Activated naive CD4-positive, alpha-beta T cell (primary cell): ENCODE results near the gene BBOX1.
"Not testable (repeated sequence)": the region's sequence is repeated elsewhere in the genome, so short reads cannot be mapped to it uniquely, and the experiment has no call there.

Experiments
- DNase-seq, 4 experiments: peaks; one replicate each; lab custom pipeline; 2025; lab: John Stamatoyannopoulos, UW

Gene BBOX1

GRCh38 chr11:27083782-27084181, 43.2 kb downstream of the BBOX1 start:
- DNase-seq, result no peak

- DNase-seq, result no peak
Observed at GRCh38 chr11:27084518-27084917, 43.9 kb downstream of the BBOX1 start.

- DNase-seq, result no peak
Observed at GRCh38 chr11:27085111-27085510, 44.5 kb downstream of the BBOX1 start.

- DNase-seq, result no peak
Observed at GRCh38 chr11:27085605-27086004, 45.0 kb downstream of the BBOX1 start.

GRCh38 chr11:27087432-27087831, 46.8 kb downstream of the BBOX1 start:
- DNase-seq, result no peak

GRCh38 chr11:27088353-27088752, 47.7 kb downstream of the BBOX1 start:
- no peak for DNase-seq

GRCh38 chr11:27089746-27090145, 49.1 kb downstream of the BBOX1 start:
- DNase-seq, result no peak

- not testable (repeated sequence) for DNase-seq
Observed at GRCh38 chr11:27090357-27090948, 49.8 kb downstream of the BBOX1 start.

- no peak for DNase-seq
Observed at GRCh38 chr11:27094120-27094519, 53.5 kb downstream of the BBOX1 start.

GRCh38 chr11:27095059-27095458, 54.4 kb downstream of the BBOX1 start:
- DNase-seq, result no peak

- no peak for DNase-seq
Observed at GRCh38 chr11:27095887-27096286, 55.3 kb downstream of the BBOX1 start.

- no peak for DNase-seq
Observed at GRCh38 chr11:27097551-27097950, 56.9 kb downstream of the BBOX1 start.

GRCh38 chr11:27100534-27100933, 59.9 kb downstream of the BBOX1 start:
- DNase-seq, result no peak

- no peak for DNase-seq
Observed at GRCh38 chr11:27107548-27107947, 66.9 kb downstream of the BBOX1 start.

- no peak for DNase-seq
Observed at GRCh38 chr11:27108809-27109208, 68.2 kb downstream of the BBOX1 start.

GRCh38 chr11:27111896-27112295, 71.3 kb downstream of the BBOX1 start:
- DNase-seq, result no peak

- no peak for DNase-seq
Observed at GRCh38 chr11:27112946-27113345, 72.3 kb downstream of the BBOX1 start.

- no peak for DNase-seq
Observed at GRCh38 chr11:27115051-27115650, 74.5 kb downstream of the BBOX1 start.

- DNase-seq, result no peak
Observed at GRCh38 chr11:27116684-27117083, 76.1 kb downstream of the BBOX1 start.

- DNase-seq, result no peak
Observed at GRCh38 chr11:27118371-27118770, 77.8 kb downstream of the BBOX1 start.

- DNase-seq, result no peak
Observed at GRCh38 chr11:27118949-27119348, 78.3 kb downstream of the BBOX1 start.

GRCh38 chr11:27119396-27119795, 78.8 kb downstream of the BBOX1 start:
- DNase-seq, result no peak

GRCh38 chr11:27120211-27120610, 79.6 kb downstream of the BBOX1 start:
- DNase-seq, result no peak

- no peak for DNase-seq
Observed at GRCh38 chr11:27122001-27122400, 81.4 kb downstream of the BBOX1 start.
